ENCODE results near the gene SLC26A1.

Gene SLC26A1

GRCh38 chr4:955931-956381 is 37.2 kb downstream of the SLC26A1 start:
- no peak for TF ChIP-seq FOXP2 (optimal IDR thresholded peaks at IDR 0.05; ENCODE audit: borderline replicate concordance, extremely low read depth, extremely low read length, insufficient read depth)
- no peak for TF ChIP-seq REST (IDR thresholded peaks at IDR 0.05; ENCODE audit: insufficient read depth in 1 of 2, low read depth in 2 of 2, low read length in 2 of 2)
- no peak for TF ChIP-seq TAF1 (IDR thresholded peaks at IDR 0.05; ENCODE audit: borderline replicate concordance, insufficient read depth, low read length)

- TF ChIP-seq FOXP2 (optimal IDR thresholded peaks at IDR 0.05; ENCODE audit: borderline replicate concordance, extremely low read depth, extremely low read length, insufficient read depth) (no peak), POLR2AphosphoS5 (IDR thresholded peaks at IDR 0.05; ENCODE audit: low read depth, low read length) (no peak), TAF1 (IDR thresholded peaks at IDR 0.05; ENCODE audit: borderline replicate concordance, insufficient read depth, low read length) (no peak), SIN3A (IDR thresholded peaks at IDR 0.05; ENCODE audit: borderline replicate concordance, insufficient read depth, low read length) (no peak), REST (IDR thresholded peaks at IDR 0.05; ENCODE audit: insufficient read depth in 1 of 2, low read depth in 2 of 2, low read length in 2 of 2) (no peak)
Observed at GRCh38 chr4:955161-955921, 37.9 kb downstream of the SLC26A1 start.

GRCh38 chr4:954211-955020 is 38.8 kb downstream of the SLC26A1 start:
- no peak for TF ChIP-seq POLR2AphosphoS5 (IDR thresholded peaks at IDR 0.05; ENCODE audit: low read depth, low read length)
- TF ChIP-seq TAF1 (IDR thresholded peaks at IDR 0.05; ENCODE audit: borderline replicate concordance, insufficient read depth, low read length): no peak
- no peak for TF ChIP-seq FOXP2 (optimal IDR thresholded peaks at IDR 0.05; ENCODE audit: borderline replicate concordance, extremely low read depth, extremely low read length, insufficient read depth)
- TF ChIP-seq REST (IDR thresholded peaks at IDR 0.05; ENCODE audit: insufficient read depth in 1 of 2, low read depth in 2 of 2, low read length in 2 of 2): no peak
- no peak for TF ChIP-seq SIN3A (IDR thresholded peaks at IDR 0.05; ENCODE audit: borderline replicate concordance, insufficient read depth, low read length)

- TF ChIP-seq REST (IDR thresholded peaks at IDR 0.05; ENCODE audit: insufficient read depth in 1 of 2, low read depth in 2 of 2, low read length in 2 of 2) (no peak), FOXP2 (optimal IDR thresholded peaks at IDR 0.05; ENCODE audit: borderline replicate concordance, extremely low read depth, extremely low read length, insufficient read depth) (no peak)
Observed at GRCh38 chr4:953574-953915, 39.7 kb downstream of the SLC26A1 start.

Data from PFSK-1 (cell line).